H1 (cell line): ENCODE data around the gene ABCC4. TPM values are rescaled to one million over a fixed set of nuclear protein-coding genes. Genes with fewer than 3 reads are reported as not detected.

ENCODE experiments used
- CTCF ChIA-PET: fragments of 300-600 bp; sonication (Branson Sonifier 250); formaldehyde crosslinking; loops from one replicate; lab custom pipeline; 2021; ENCODE audit not compliant: partially characterized antibody; lab: Charles Lee
- POLR2A ChIA-PET: fragments of 300-600 bp; sonication (Branson Sonifier 250); formaldehyde crosslinking; loops from one replicate; lab custom pipeline; 2021; ENCODE audit warnings: inconsistent platforms; ENCODE audit not compliant: partially characterized antibody; lab: Charles Lee
- DNase-seq, 2 experiments: peaks; one replicate each; pipeline versions ENCODE4 v3.0.0 to v3.0.0-alpha.2; 2010 to 2022; ENCODE audit warnings: low spot score in 2 of 2, low read depth in 1 of 2, mixed read lengths in 1 of 2
- FAIRE-seq: peaks from 2 replicates; lab custom pipeline; 2011; peaks lifted over from hg19 to GRCh38; lab: Jason Lieb, UNC
- H2AFZ ChIP-seq: 2 replicates; pipeline ENCODE4 v1.8.1; 2012; ENCODE audit warnings: low read length, inconsistent platforms
- H2AK5ac ChIP-seq: 2 replicates; pipeline ENCODE4 v1.6.1; 2013; ENCODE audit warnings: low read depth, low read length
- H2BK120ac ChIP-seq: replicated peaks from 2 replicates; pipeline ENCODE3; 2013; ENCODE audit warnings: low read depth, low read length, inconsistent platforms
- H2BK12ac ChIP-seq: 2 replicates; pipeline ENCODE4 v1.6.1; 2013; ENCODE audit warnings: low read depth, low read length
- H2BK15ac ChIP-seq: 2 replicates; pipeline ENCODE4 v1.6.1; 2013; ENCODE audit warnings: low read length
- H2BK20ac ChIP-seq: 2 replicates; pipeline ENCODE4 v1.6.1; 2013; ENCODE audit warnings: low read length
- H2BK5ac ChIP-seq: 2 replicates; pipeline ENCODE4 v1.6.1; 2013; ENCODE audit warnings: low read depth, low read length
- H3K14ac ChIP-seq: 2 replicates; pipeline ENCODE4 v1.6.1; 2013; ENCODE audit warnings: inconsistent platforms; ENCODE audit not compliant: insufficient read length
- H3K18ac ChIP-seq: 2 replicates; pipeline ENCODE4 v1.6.1; 2013; ENCODE audit warnings: low read length; ENCODE audit errors: extremely low read depth
- H3K23ac ChIP-seq: 2 replicates; pipeline ENCODE4 v1.6.1; 2013; ENCODE audit warnings: inconsistent platforms; ENCODE audit not compliant: insufficient read length
- H3K23me2 ChIP-seq: 2 replicates; pipeline ENCODE4 v1.6.1; 2013; ENCODE audit warnings: low read depth, low read length
- H3K27ac ChIP-seq: 2 replicates; pipeline ENCODE4 v1.6.1; 2011; ENCODE audit warnings: low read depth, low read length, inconsistent platforms
- H3K27me3 ChIP-seq, 4 experiments: replicated peaks in 1 of 4; 1 replicate in 1 of 4; 2 replicates in 3 of 4; pipeline versions ENCODE4 v1.6.1 to v1.8.1; 2011 to 2013; ENCODE audit warnings: low read length in 3 of 4, mild to moderate bottlenecking in 3 of 4, inconsistent platforms in 2 of 4, mixed read lengths in 2 of 4, moderate library complexity in 1 of 4; ENCODE audit not compliant: control insufficient read depth in 3 of 4, insufficient read depth in 3 of 4; ENCODE audit errors: extremely low read depth in 1 of 4
- H3K36me3 ChIP-seq, 4 experiments: 2 replicates each; pipeline versions ENCODE4 v1.6.1 to v1.8.1; 2011 to 2013; ENCODE audit warnings: mild to moderate bottlenecking in 4 of 4, low read length in 3 of 4, moderate library complexity in 2 of 4, control low read depth in 1 of 4, inconsistent platforms in 1 of 4; ENCODE audit not compliant: insufficient read depth in 4 of 4, control insufficient read depth in 2 of 4
- H3K4ac ChIP-seq: replicated peaks from 2 replicates; pipeline ENCODE3; 2013; ENCODE audit warnings: low read length, low read depth, mixed read lengths, inconsistent platforms; ENCODE audit not compliant: insufficient read length
- H3K4me1 ChIP-seq, 4 experiments: replicated peaks in 1 of 4; 1 replicate in 1 of 4; 2 replicates in 3 of 4; pipeline versions ENCODE4 v1.6.1 to v1.8.1; 2011 to 2013; ENCODE audit warnings: low read length in 3 of 4, inconsistent platforms in 2 of 4, mixed read lengths in 1 of 4; ENCODE audit not compliant: insufficient read depth in 4 of 4, control insufficient read depth in 3 of 4
- H3K4me2 ChIP-seq, 2 experiments: 2 replicates each; pipeline versions ENCODE4 v1.6.1 to v1.8.1; 2011 to 2013; ENCODE audit warnings: low read depth in 2 of 2, low read length in 2 of 2, control low read depth in 1 of 2, inconsistent platforms in 1 of 2, mild to moderate bottlenecking in 1 of 2; ENCODE audit not compliant: insufficient read depth in 1 of 2
- H3K4me3 ChIP-seq, 4 experiments: fragments of 200-600, 300-600 bp in 1 of 4; sonication (generic), shearing (Covaris generic), sonication (Bioruptor Twin) in 1 of 4; 2 replicates each; pipeline versions ENCODE4 v1.5.1 to v1.8.1; 2011 to 2016; ENCODE audit warnings: low read length in 4 of 4, low read depth in 3 of 4, control low read depth in 2 of 4, inconsistent platforms in 2 of 4, mild to moderate bottlenecking in 2 of 4, mixed read lengths in 1 of 4, moderate library complexity in 1 of 4; ENCODE audit not compliant: insufficient read depth in 2 of 4; ENCODE audit errors: extremely low read depth in 1 of 4
- H3K56ac ChIP-seq: replicated peaks from 2 replicates; pipeline ENCODE3; 2013; ENCODE audit warnings: low read depth, mild to moderate bottlenecking, mixed read lengths, low read length, inconsistent platforms; ENCODE audit not compliant: insufficient read length
- H3K79me1 ChIP-seq: 2 replicates; pipeline ENCODE4 v1.6.1; 2013; ENCODE audit warnings: low read depth, low read length, control low read depth
- H3K79me2 ChIP-seq, 2 experiments: 2 replicates each; pipeline versions ENCODE4 v1.6.1 to v1.8.1; 2012 to 2013; ENCODE audit warnings: low read length in 2 of 2, mild to moderate bottlenecking in 2 of 2, inconsistent platforms in 1 of 2; ENCODE audit not compliant: insufficient read depth in 2 of 2, control insufficient read depth in 1 of 2
- H3K9ac ChIP-seq, 4 experiments: replicated peaks in 1 of 4; 1 replicate in 1 of 4; 2 replicates in 3 of 4; pipeline versions ENCODE4 v1.6.1 to v1.8.1; 2011 to 2013; ENCODE audit warnings: low read depth in 3 of 4, low read length in 3 of 4, control low read depth in 2 of 4, mild to moderate bottlenecking in 2 of 4, moderate library complexity in 2 of 4, inconsistent platforms in 1 of 4; ENCODE audit errors: extremely low read depth in 1 of 4
- H3K9me3 ChIP-seq, 2 experiments: 2 replicates each; pipeline versions ENCODE4 v1.6.1 to v1.8.1; 2012 to 2013; ENCODE audit warnings: mild to moderate bottlenecking in 2 of 2, moderate library complexity in 2 of 2, control low read depth in 1 of 2, inconsistent platforms in 1 of 2, low read depth in 1 of 2, low read length in 1 of 2, mixed read lengths in 1 of 2; ENCODE audit not compliant: insufficient read depth in 2 of 2
- H4K20me1 ChIP-seq, 2 experiments: replicated peaks in 1 of 2; 2 replicates each; pipeline versions ENCODE3 to v1.8.1; 2011 to 2013; ENCODE audit warnings: inconsistent platforms in 2 of 2, low read length in 2 of 2, mild to moderate bottlenecking in 1 of 2; ENCODE audit not compliant: insufficient read depth in 2 of 2, control insufficient read depth in 1 of 2
- H4K5ac ChIP-seq: 2 replicates; pipeline ENCODE4 v1.6.1; 2013; ENCODE audit warnings: low read length, low read depth, mixed read lengths, inconsistent platforms; ENCODE audit not compliant: insufficient read length
- H4K8ac ChIP-seq: 2 replicates; pipeline ENCODE4 v1.8.0; 2013; ENCODE audit warnings: mild to moderate bottlenecking, moderate library complexity, low read length, inconsistent platforms; ENCODE audit not compliant: insufficient read depth; ENCODE audit errors: extremely low read depth
- H4K91ac ChIP-seq: replicated peaks from 2 replicates; pipeline ENCODE3; 2013; ENCODE audit warnings: low read length, mixed read lengths, inconsistent platforms; ENCODE audit not compliant: insufficient read length
- ATF2 ChIP-seq: IDR thresholded peaks from 2 replicates; pipeline ENCODE4 v1.6.1; 2012; ENCODE audit warnings: low read length, inconsistent platforms
- CBX5 ChIP-seq: fragments of 300-800, 300-1000 bp; sonication (generic); IDR thresholded peaks from 2 replicates; pipeline ENCODE4 v1.7.1; 2016; ENCODE audit warnings: antibody characterized with exemption, low read length, low read depth
- EGR1 ChIP-seq: IDR thresholded peaks from 2 replicates; pipeline ENCODE4 v1.6.1; 2011; ENCODE audit warnings: low read depth, low read length, borderline replicate concordance
- EP300 ChIP-seq, 2 experiments: IDR thresholded peaks; 1 replicate in 1 of 2; 2 replicates in 1 of 2; pipeline ENCODE4 v1.6.1; 2011 to 2012; ENCODE audit warnings: low read depth in 2 of 2, low read length in 2 of 2, mild to moderate bottlenecking in 2 of 2, borderline replicate concordance in 1 of 2, inconsistent platforms in 1 of 2, moderate library complexity in 1 of 2
- GTF2F1 ChIP-seq: IDR thresholded peaks from 2 replicates; pipeline ENCODE4 v1.6.1; 2012; ENCODE audit warnings: low read depth, low read length, improper control_type of control experiment, borderline replicate concordance
- RXRA ChIP-seq: IDR thresholded peaks from 2 replicates; pipeline ENCODE4 v1.6.1; 2011; ENCODE audit warnings: low read depth, mild to moderate bottlenecking, low read length, moderate library complexity; ENCODE audit not compliant: insufficient read depth
- SAP30 ChIP-seq: fragments of 300-600 bp; sonication (generic); IDR thresholded peaks from 2 replicates; pipeline ENCODE4 v1.7.1; 2012; ENCODE audit warnings: low read length, moderate library complexity, mild to moderate bottlenecking, inconsistent platforms; ENCODE audit not compliant: insufficient read depth, insufficient replicate concordance
- WGBS, 2 experiments: shearing (Covaris generic) in 1 of 2; methylation state at CpG; one replicate each; pipeline versions ENCODE4 v1.1.6 to v1.1.7; 2013 to 2015; ENCODE audit warnings: low lambda C conversion rate in 2 of 2, mixed read lengths in 2 of 2, inconsistent platforms in 1 of 2, low coverage in 1 of 2, missing lambda C conversion rate in 1 of 2; ENCODE audit not compliant: insufficient replicate concordance in 2 of 2, insufficient coverage in 1 of 2, insufficient read length in 1 of 2; ENCODE audit errors: extremely low coverage in 1 of 2, missing lambda C conversion rate in 1 of 2; 5-methylcytosine and 5-hydroxymethylcytosine counted together
- polyA plus RNA-seq, 7 experiments: library from polyadenylated mRNA; depleted of rRNA in 3 of 7; stranded (reverse) in 5 of 7; unstranded in 2 of 7; fragments of >200 nt in 5 of 7; fragments of 200-250 nt in 2 of 7; gene quantifications; 1 replicate in 5 of 7; 2 replicates in 1 of 7; 4 replicates in 1 of 7; pipeline versions ENCODE4 v1.2.1 to v1.2.3, GENCODE V29; 2011 to 2013; ENCODE audit warnings: missing spikeins in 2 of 7, mixed read lengths in 2 of 7
- total RNA-seq: library from RNA; stranded (reverse); fragmentation: NEBNext Ultra II Directional; extraction: Animal tissue kit (Norgen Biotek cat#: 25700); gene quantifications from 2 replicates; pipeline ENCODE4 v1.2.1, GENCODE V29; 2021

The ABCC4 gene
- total and polyA plus RNA-seq, 2 of the 8 experiments (the other 6 are each of a cell fraction or from before 2014, with no cell fraction given): 4.0 to 14.1 TPM

DNA sequence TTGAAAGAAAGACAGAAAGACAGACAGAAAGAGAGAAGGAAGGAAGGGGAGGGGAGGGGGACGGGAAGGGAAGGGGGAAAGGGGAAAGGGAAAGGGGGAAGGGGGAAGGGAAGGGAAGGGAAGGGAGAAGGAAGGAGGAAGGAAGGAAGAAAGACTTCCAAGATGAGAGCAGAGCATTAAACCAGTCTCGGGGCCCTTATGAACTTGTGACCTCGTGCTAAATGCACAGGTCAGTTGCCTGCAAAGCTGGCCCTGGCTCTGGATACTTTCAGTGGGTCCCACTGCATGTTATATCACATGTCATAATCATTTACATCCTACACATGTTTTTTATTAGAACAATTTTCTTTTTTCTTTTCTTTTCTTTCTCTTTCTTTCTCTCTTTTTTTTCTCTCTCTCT is 24.2 kb upstream of the ABCC4 start:
- Histone ChIP-seq H3K79me2 (no peaks in the 10 kb centered on the region), H2BK15ac (no peak overlapping the region), H3K4me3 (no peak overlapping the region), H2BK5ac (no peak overlapping the region), H3K14ac (no peak overlapping the region), H3K4me2 (no peak overlapping the region), H4K20me1 (no peaks in the 10 kb centered on the region), H3K23ac (no peak overlapping the region), H3K9me3 (no peaks in the 10 kb centered on the region), H3K36me3 (no peaks in the 10 kb centered on the region), H4K8ac (no peak overlapping the region), H2BK12ac (no peak overlapping the region), H3K79me1 (no peaks in the 10 kb centered on the region), H4K91ac (no peak overlapping the region), H3K23me2 (no peaks in the 10 kb centered on the region; the same call in 1 of the 2 replicates), H3K56ac (no peak overlapping the region), H4K5ac (no peak overlapping the region), H3K27ac (no peak overlapping the region), H2BK120ac (no peak overlapping the region), H2BK20ac (no peak overlapping the region), H3K27me3 (no peaks in the 10 kb centered on the region), H2AFZ (no peak overlapping the region), H3K9ac (no peak overlapping the region), H2AK5ac (no peak overlapping the region), H3K4me1 (no peaks in the 10 kb centered on the region), H3K18ac (no peak overlapping the region), H3K4ac (no peak overlapping the region)
- FAIRE-seq (no peak), DNase-seq (no peak)
- ChIA-PET POLR2A (no interaction called here), CTCF (interaction anchor here (2.2 kb wide), 1 partner anchor 29 kb away, joined by 7 read pairs; no protein-coding TSS in a partner anchor)
- WGBS, 2 experiments: 42% methylated on average over 3 of the region's 3 CpGs; no CpG with 5 or more reads in 1 of the 2 experiments
- TF ChIP-seq EGR1 (no peak), EP300 (IDR thresholded peaks at IDR 0.05; ENCODE audit: borderline replicate concordance in 1 of 2, low read depth in 2 of 2, low read length in 2 of 2) (no peak), CBX5 (no peak), RXRA (no peak), SAP30 (no peak), ATF2 (no peak), GTF2F1 (no peak)
